Neuronal stem cell (in vitro differentiated cells): ENCODE data around the gene OR52N2.

Source experiments
- DNase-seq: peaks from one replicate; pipeline ENCODE4 v3.0.0-alpha.2; 2013; ENCODE audit warnings: low spot score
- H2AFZ ChIP-seq: one replicate; pipeline ENCODE4 v1.6.1; 2013; ENCODE audit warnings: mild to moderate bottlenecking, low read length, inconsistent platforms
- H2AK5ac ChIP-seq: 2 replicates; pipeline ENCODE4 v1.6.1; 2013; ENCODE audit warnings: low read depth, mild to moderate bottlenecking, inconsistent platforms, low read length, moderate library complexity, mixed read lengths
- H2BK120ac ChIP-seq: 2 replicates; pipeline ENCODE4 v1.6.1; 2013; ENCODE audit warnings: low read depth, mild to moderate bottlenecking, inconsistent platforms, low read length, moderate library complexity, mixed read lengths
- H2BK12ac ChIP-seq: one replicate; pipeline ENCODE4 v1.6.1; 2013; ENCODE audit warnings: low read length, inconsistent platforms
- H2BK15ac ChIP-seq: 2 replicates; pipeline ENCODE4 v1.6.1; 2013; ENCODE audit warnings: mild to moderate bottlenecking, low read length, inconsistent platforms, mixed read lengths
- H2BK5ac ChIP-seq: one replicate; pipeline ENCODE4 v1.6.1; 2013; ENCODE audit warnings: inconsistent platforms, mild to moderate bottlenecking, low read length, moderate library complexity
- H3K14ac ChIP-seq: one replicate; pipeline ENCODE4 v1.6.1; 2013; ENCODE audit warnings: low read length, inconsistent platforms
- H3K18ac ChIP-seq: 2 replicates; pipeline ENCODE4 v1.6.1; 2013; ENCODE audit warnings: low read length, inconsistent platforms
- H3K23ac ChIP-seq: 2 replicates; pipeline ENCODE4 v1.6.1; 2013; ENCODE audit warnings: low read depth, mild to moderate bottlenecking, mixed read lengths, low read length, inconsistent platforms; ENCODE audit not compliant: poor library complexity
- H3K27ac ChIP-seq: replicated peaks from 3 replicates; pipeline ENCODE4 v1.5.1; 2013; ENCODE audit warnings: low read length, inconsistent platforms
- H3K27me3 ChIP-seq, 3 experiments: 2 replicates each; pipeline ENCODE4 v1.6.1; 2013; ENCODE audit warnings: low read length in 3 of 3, mild to moderate bottlenecking in 2 of 3, inconsistent platforms in 1 of 3, low read depth in 1 of 3, mixed read lengths in 1 of 3, moderate library complexity in 1 of 3; ENCODE audit not compliant: control insufficient read depth in 3 of 3, insufficient read depth in 3 of 3
- H3K36me3 ChIP-seq, 2 donors: replicated peaks in 1 of 2; 2 replicates each; pipeline ENCODE4 v1.6.1; 2013; ENCODE audit warnings: low read length in 2 of 2; ENCODE audit not compliant: control insufficient read depth in 2 of 2, insufficient read depth in 2 of 2
- H3K4ac ChIP-seq: 2 replicates; pipeline ENCODE4 v1.6.1; 2013; ENCODE audit warnings: inconsistent platforms, mild to moderate bottlenecking, low read length, moderate library complexity
- H3K4me1 ChIP-seq, 2 donors: 1 replicate in 1 of 2; 2 replicates in 1 of 2; pipeline ENCODE4 v1.6.1; 2013; ENCODE audit warnings: low read length in 2 of 2, low read depth in 1 of 2; ENCODE audit not compliant: control insufficient read depth in 2 of 2, insufficient read depth in 1 of 2
- H3K4me2 ChIP-seq: one replicate; pipeline ENCODE4 v1.6.1; 2013; ENCODE audit warnings: mild to moderate bottlenecking, low read length, inconsistent platforms; ENCODE audit not compliant: insufficient read depth, poor library complexity, severe bottlenecking
- H3K4me3 ChIP-seq, 2 donors: 2 replicates each; pipeline ENCODE4 v1.5.1; 2013; ENCODE audit warnings: low read length in 2 of 2, mild to moderate bottlenecking in 2 of 2, inconsistent platforms in 1 of 2, moderate library complexity in 1 of 2
- H3K79me1 ChIP-seq: one replicate; pipeline ENCODE4 v1.6.1; 2013; ENCODE audit warnings: low read depth, mild to moderate bottlenecking, inconsistent platforms, low read length, moderate library complexity
- H3K9ac ChIP-seq: one replicate; pipeline ENCODE4 v1.6.1; 2013; ENCODE audit warnings: mild to moderate bottlenecking, low read depth, low read length, inconsistent platforms; ENCODE audit not compliant: poor library complexity
- H3K9me3 ChIP-seq, 2 donors: replicated peaks in 1 of 2; 2 replicates each; pipeline versions ENCODE3 to v1.6.1; 2013; ENCODE audit warnings: low read length in 2 of 2, mild to moderate bottlenecking in 2 of 2, inconsistent platforms in 1 of 2, low read depth in 1 of 2, mixed read lengths in 1 of 2, moderate library complexity in 1 of 2; ENCODE audit not compliant: control insufficient read depth in 2 of 2, insufficient read depth in 1 of 2
- H4K8ac ChIP-seq: one replicate; pipeline ENCODE4 v1.6.1; 2013; ENCODE audit warnings: low read depth, mild to moderate bottlenecking, inconsistent platforms, low read length, moderate library complexity
- H4K91ac ChIP-seq: one replicate; pipeline ENCODE4 v1.6.1; 2013; ENCODE audit warnings: low read length, low read depth, mild to moderate bottlenecking, inconsistent platforms; ENCODE audit not compliant: poor library complexity
- WGBS, 2 donors: extraction: QIAGEN DNeasy Blood & Tissue Kit; methylation state at CpG; one replicate each; pipeline ENCODE4 v1.1.7; 2013; ENCODE audit warnings: missing lambda C conversion rate in 2 of 2, mixed read lengths in 1 of 2; ENCODE audit not compliant: insufficient read length in 2 of 2, insufficient replicate concordance in 1 of 2; ENCODE audit errors: extremely low coverage in 2 of 2; 5-methylcytosine and 5-hydroxymethylcytosine counted together

OR52N2 gene

DNA sequence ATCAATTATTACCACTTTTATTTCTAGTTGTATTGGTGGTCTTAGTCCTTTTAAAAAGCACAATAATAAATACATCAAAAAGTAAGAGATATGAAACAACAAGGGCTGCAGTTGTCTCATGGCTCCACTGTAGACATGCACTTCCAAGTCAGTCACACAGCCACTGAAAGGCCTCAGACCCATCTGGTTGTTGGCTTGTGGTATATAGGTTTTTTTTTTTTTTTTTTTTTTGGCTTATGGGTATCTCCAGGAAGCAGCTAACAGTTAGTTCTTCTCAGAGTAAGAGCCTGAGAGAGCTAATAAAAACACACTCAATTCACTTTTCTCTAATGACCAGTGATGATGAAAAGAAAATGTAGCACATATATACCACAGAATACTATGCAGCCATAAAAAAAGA, 39.0 kb downstream of the OR52N2 start:
- Histone ChIP-seq H2BK15ac (no peak overlapping the region), H3K9ac (no peak overlapping the region), H2AFZ (no peak overlapping the region), H2BK12ac (no peak overlapping the region), H3K4me1 (no peaks in the 10 kb centered on the region), H3K23ac (no peak overlapping the region), H3K27ac (no peak overlapping the region), H4K91ac (no peak overlapping the region), H2AK5ac (no peak overlapping the region), H3K4me2 (no peak overlapping the region), H4K8ac (no peak overlapping the region), H2BK120ac (no peak overlapping the region), H3K27me3 (no peaks in the 10 kb centered on the region), H3K9me3 (no peaks in the 10 kb centered on the region), H3K4ac (no peak overlapping the region), H3K79me1 (no peaks in the 10 kb centered on the region), H3K36me3 (no peaks in the 10 kb centered on the region), H3K18ac (no peak overlapping the region), H3K14ac (no peak overlapping the region), H3K4me3 (no peak overlapping the region), H2BK5ac (no peak overlapping the region)
- DNase-seq, result no peak

DNA sequence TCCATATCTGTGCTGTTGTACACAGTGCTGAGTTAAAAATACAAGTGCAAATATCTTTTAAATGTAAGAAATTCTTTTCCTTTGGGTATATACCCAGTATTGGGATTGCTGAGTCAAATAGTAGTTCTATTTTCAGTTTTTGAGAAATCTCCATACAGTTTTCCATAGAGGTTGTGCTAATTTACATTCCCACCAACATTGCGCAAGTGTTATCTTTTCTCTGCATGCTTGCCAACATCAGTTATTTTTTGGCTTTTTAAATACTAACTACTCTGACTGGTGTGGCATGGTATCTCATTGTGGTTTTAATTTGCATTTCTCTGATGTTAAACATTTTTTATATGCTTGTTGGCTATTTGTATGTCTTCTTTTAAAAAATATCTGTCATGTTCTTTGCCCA, 42.3 kb downstream of the OR52N2 start:
- Histone ChIP-seq H3K36me3 (no peaks in the 10 kb centered on the region), H2AK5ac (no peak overlapping the region), H3K4ac (no peak overlapping the region), H3K4me1 (no peaks in the 10 kb centered on the region), H3K14ac (no peak overlapping the region), H2AFZ (no peak overlapping the region), H3K27me3 (no peaks in the 10 kb centered on the region), H4K8ac (no peak overlapping the region), H4K91ac (no peak overlapping the region), H3K18ac (no peak overlapping the region), H3K4me3 (no peak overlapping the region), H3K23ac (no peak overlapping the region), H3K27ac (no peak overlapping the region), H3K9ac (no peak overlapping the region), H2BK5ac (no peak overlapping the region), H2BK12ac (no peak overlapping the region), H2BK120ac (no peak overlapping the region), H2BK15ac (no peak overlapping the region), H3K79me1 (no peaks in the 10 kb centered on the region), H3K4me2 (no peak overlapping the region), H3K9me3 (no peaks in the 10 kb centered on the region)
- WGBS, 2 donors, result no CpG with 5 or more reads among the region's 1 CpG
- DNase-seq, result no peak

DNA sequence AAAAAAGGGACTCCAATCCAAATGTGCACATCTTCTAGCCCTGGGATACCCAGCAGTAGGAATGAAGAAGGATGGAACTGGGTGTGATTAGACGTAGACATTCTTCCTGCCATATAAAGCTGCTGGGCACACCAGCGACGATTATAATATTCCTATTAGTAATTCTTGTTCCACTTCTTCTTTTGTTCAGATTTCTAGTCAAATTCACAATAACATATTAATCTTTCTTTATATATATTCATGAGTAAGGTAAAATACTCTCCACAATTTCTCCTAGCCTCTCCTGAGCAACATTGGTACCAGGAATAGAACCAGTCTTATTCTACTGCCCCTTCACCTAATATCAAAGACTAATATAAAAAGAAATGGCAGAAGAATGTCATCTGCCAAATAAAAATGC, 48.9 kb downstream of the OR52N2 start, which contains the start of gene OR52E8:
TSS of gene OR52E8 (minus strand) at position 101 of the 400 bp plus-strand sequence. CDS start at position 101, 0 bp downstream.
- no peak within 1 kb of the TSS for H4K8ac ChIP-seq
- H2AFZ ChIP-seq, result no peak within 1 kb of the TSS
- H3K4me3 ChIP-seq, result no peak within 1 kb of the TSS
- no peak within 1 kb of the TSS for H2BK120ac ChIP-seq
- H3K18ac ChIP-seq, result no peak within 1 kb of the TSS
- no peak for DNase-seq
- no peak within 1 kb of the TSS for H4K91ac ChIP-seq
- H2BK12ac ChIP-seq, result no peak within 1 kb of the TSS
- no peaks in the 10 kb centered on the region for H3K4me1 ChIP-seq
- H3K27ac ChIP-seq, result no peak within 1 kb of the TSS
- H3K23ac ChIP-seq, result no peak within 1 kb of the TSS
- no peaks in the 10 kb centered on the region for H3K9me3 ChIP-seq
- H3K36me3 ChIP-seq, result no peaks in the 10 kb centered on the region
- no peak within 1 kb of the TSS for H3K4me2 ChIP-seq
- H2AK5ac ChIP-seq, result no peak within 1 kb of the TSS
- no CpG with 5 or more reads among the region's 3 CpGs for WGBS, 2 donors
- no peak within 1 kb of the TSS for H3K14ac ChIP-seq
- no peaks in the 10 kb centered on the region for H3K27me3 ChIP-seq
- H3K4ac ChIP-seq, result no peak within 1 kb of the TSS
- H2BK5ac ChIP-seq, result no peak within 1 kb of the TSS
- H2BK15ac ChIP-seq, result no peak within 1 kb of the TSS
- no peak within 1 kb of the TSS for H3K9ac ChIP-seq
- H3K79me1 ChIP-seq, result no peaks in the 10 kb centered on the region

DNA sequence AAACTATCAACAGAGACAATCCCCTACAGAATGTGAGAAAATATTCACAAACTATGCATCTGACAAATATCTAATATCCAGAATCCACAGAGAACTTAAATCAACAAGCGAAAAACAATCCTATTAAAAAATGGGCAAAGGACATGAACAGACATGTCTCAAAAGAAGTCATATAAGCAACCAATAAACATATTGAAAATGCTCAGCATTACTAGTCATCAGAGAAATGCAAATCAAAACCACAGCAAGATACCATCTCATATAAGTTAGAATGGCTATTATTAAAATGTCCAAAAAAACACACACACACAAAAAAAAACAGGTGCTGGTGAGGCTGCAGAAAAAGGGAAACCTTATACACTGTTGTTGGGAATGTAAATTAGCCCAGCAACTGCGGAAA, 57.1 kb downstream of the OR52N2 start:
- no peak overlapping the region for H4K91ac ChIP-seq
- H3K27ac ChIP-seq, result no peak overlapping the region
- H3K9ac ChIP-seq, result no peak overlapping the region
- H3K23ac ChIP-seq, result no peak overlapping the region
- no peak overlapping the region for H2AK5ac ChIP-seq
- no peak overlapping the region for H3K18ac ChIP-seq
- H3K4ac ChIP-seq, result no peak overlapping the region
- H3K9me3 ChIP-seq, result no peaks in the 10 kb centered on the region
- no peaks in the 10 kb centered on the region for H3K4me1 ChIP-seq
- no peak overlapping the region for H2BK15ac ChIP-seq
- WGBS, 2 donors, result no CpG with 5 or more reads among the region's 2 CpGs
- H3K79me1 ChIP-seq, result no peaks in the 10 kb centered on the region
- H4K8ac ChIP-seq, result no peak overlapping the region
- H3K14ac ChIP-seq, result no peak overlapping the region
- no peak overlapping the region for H2AFZ ChIP-seq
- DNase-seq, result no peak
- no peak overlapping the region for H2BK120ac ChIP-seq
- H3K4me2 ChIP-seq, result no peak overlapping the region
- no peak overlapping the region for H3K4me3 ChIP-seq
- H3K36me3 ChIP-seq, result no peaks in the 10 kb centered on the region
- H2BK12ac ChIP-seq, result no peak overlapping the region
- no peaks in the 10 kb centered on the region for H3K27me3 ChIP-seq
- no peak overlapping the region for H2BK5ac ChIP-seq
